ENCODE results near the gene ITSN1.

Gene ITSN1

GRCh38 chr21:33695813-33696212 lies 53.5 kb downstream of the ITSN1 start:
- Mint-ChIP-seq H3K27me3 (ENCODE audit: low read depth) (peaks cover 3% of the 10 kb centered on the region), H3K36me3 (ENCODE audit: low read depth) (peaks cover 3% of the 10 kb centered on the region), H3K27ac (peak overlapping the region; percentile 16 to 53 (median 27)), H3K4me1 (peaks cover 41% of the 10 kb centered on the region), H3K4me3 (no peak overlapping the region), H3K9me3 (no peaks in the 10 kb centered on the region)
- TF ChIP-seq CTCF (IDR thresholded peaks at IDR 0.05; ENCODE audit: unreplicated experiment in 3 of 3), result no peak

GRCh38 chr21:33696465-33696864 lies 54.2 kb downstream of the ITSN1 start:
- Mint-ChIP-seq H3K9me3 (no peaks in the 10 kb centered on the region), H3K36me3 (ENCODE audit: low read depth) (no peaks in the 10 kb centered on the region), H3K27ac (peak overlapping the region; percentile 16 to 53 (median 17)), H3K4me3 (no peak overlapping the region), H3K27me3 (ENCODE audit: low read depth) (peaks cover 3% of the 10 kb centered on the region), H3K4me1 (peaks cover 36% of the 10 kb centered on the region)
- no peak for TF ChIP-seq CTCF (IDR thresholded peaks at IDR 0.05; ENCODE audit: unreplicated experiment in 3 of 3)

GRCh38 chr21:33698087-33698860 lies 56.0 kb downstream of the ITSN1 start:
- H3K9me3 Mint-ChIP-seq, result no peaks in the 10 kb centered on the region
- peaks cover 3% of the 10 kb centered on the region for H3K27me3 Mint-ChIP-seq (ENCODE audit: low read depth)
- no peaks in the 10 kb centered on the region for H3K36me3 Mint-ChIP-seq (ENCODE audit: low read depth)
- H3K27ac Mint-ChIP-seq, result no peak overlapping the region
- peaks cover 31% of the 10 kb centered on the region for H3K4me1 Mint-ChIP-seq
- H3K4me3 Mint-ChIP-seq, result no peak overlapping the region
- TF ChIP-seq CTCF (IDR thresholded peaks at IDR 0.05; ENCODE audit: unreplicated experiment in 3 of 3), result no peak

GRCh38 chr21:33699277-33699676 lies 57.0 kb downstream of the ITSN1 start:
- no peak for TF ChIP-seq CTCF (IDR thresholded peaks at IDR 0.05; ENCODE audit: unreplicated experiment in 3 of 3)
- H3K36me3 Mint-ChIP-seq (ENCODE audit: low read depth), result no peaks in the 10 kb centered on the region
- no peaks in the 10 kb centered on the region for H3K9me3 Mint-ChIP-seq
- H3K4me1 Mint-ChIP-seq, result peaks cover 31% of the 10 kb centered on the region
- H3K4me3 Mint-ChIP-seq, result no peak overlapping the region
- H3K27ac Mint-ChIP-seq, result no peak overlapping the region
- peaks cover 3% of the 10 kb centered on the region for H3K27me3 Mint-ChIP-seq (ENCODE audit: low read depth)

- H3K9me3 Mint-ChIP-seq, result no peaks in the 10 kb centered on the region
- no peak overlapping the region for H3K4me3 Mint-ChIP-seq
- no peak overlapping the region for H3K27ac Mint-ChIP-seq
- H3K4me1 Mint-ChIP-seq, result peaks cover 28% of the 10 kb centered on the region
- H3K36me3 Mint-ChIP-seq (ENCODE audit: low read depth), result no peaks in the 10 kb centered on the region
- peaks cover 3% of the 10 kb centered on the region for H3K27me3 Mint-ChIP-seq (ENCODE audit: low read depth)
- no peak for TF ChIP-seq CTCF (IDR thresholded peaks at IDR 0.05; ENCODE audit: unreplicated experiment in 3 of 3)
Measured at GRCh38 chr21:33700491-33700890, 58.2 kb downstream of the ITSN1 start.
